NCI-H774 (cell line): Measurements from ENCODE around the gene IRAG1.
"Not testable (repeated sequence)": the region's sequence is repeated elsewhere in the genome, so short reads cannot be mapped to it uniquely, and the experiment has no call there.

Experiments
- DNase-seq: peaks from one replicate; lab custom pipeline; 2025; lab: John Stamatoyannopoulos, UW

IRAG1 gene

DNA sequence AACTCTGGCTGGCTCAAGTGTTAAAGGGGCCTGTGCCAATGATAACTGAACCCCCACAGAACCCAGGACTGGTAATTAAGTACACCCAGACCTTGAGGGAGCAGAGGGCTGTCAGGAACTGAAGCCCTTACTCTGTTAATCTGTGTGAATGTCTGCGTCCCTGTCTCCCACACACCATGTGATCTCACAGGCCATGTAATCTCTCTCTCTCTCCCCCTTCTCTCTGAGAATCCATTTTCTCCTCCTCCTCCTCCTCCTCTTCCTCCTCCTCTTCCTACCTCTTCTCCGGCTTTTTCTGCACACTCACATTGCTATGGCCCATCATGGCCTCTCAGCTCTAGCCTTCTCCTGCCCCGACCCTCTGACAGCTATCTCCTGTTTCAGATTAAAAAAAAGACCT is 14.6 kb upstream of the IRAG1 start:
- DNase-seq: no peak

DNA sequence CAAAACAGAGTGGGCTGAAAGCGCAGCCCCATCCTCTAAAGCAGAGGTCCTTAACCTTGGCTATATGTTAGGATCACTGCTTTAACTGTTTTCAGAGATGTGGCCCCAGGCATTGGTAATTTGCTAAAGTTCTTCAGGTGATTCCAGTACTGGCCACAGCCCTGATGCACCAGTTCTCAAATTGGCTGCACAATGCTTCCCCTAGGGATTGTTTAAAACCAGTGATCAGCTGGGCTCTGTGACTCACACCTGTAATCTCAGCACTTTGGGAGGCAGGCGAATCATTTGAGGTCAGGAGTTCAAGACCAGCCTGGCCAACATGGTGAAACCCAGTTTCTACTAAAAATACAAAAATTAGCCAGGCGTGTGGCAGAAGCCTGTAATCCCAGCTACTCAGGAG is 8.4 kb upstream of the IRAG1 start:
- DNase-seq: no peak

DNA sequence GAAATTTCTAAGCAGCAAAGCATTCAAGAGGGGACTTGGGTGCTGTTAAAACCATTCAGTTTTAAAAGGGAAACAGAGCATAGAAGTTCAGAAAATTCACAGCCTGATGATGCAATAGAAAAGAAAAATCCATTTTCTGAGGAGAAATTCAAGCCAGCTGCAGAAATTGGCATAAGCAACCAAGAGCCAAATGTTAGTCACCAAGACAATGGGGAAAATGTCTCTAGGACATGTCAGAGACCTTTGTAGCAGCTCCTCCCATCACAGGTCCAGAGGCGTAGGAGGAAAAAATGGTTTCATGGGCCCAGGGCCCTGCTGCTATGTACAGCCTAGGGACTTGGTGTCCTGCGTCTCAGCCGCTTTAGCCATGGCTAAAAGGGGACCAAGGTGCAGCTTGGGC is 5.5 kb upstream of the IRAG1 start:
- no peak for DNase-seq

DNA sequence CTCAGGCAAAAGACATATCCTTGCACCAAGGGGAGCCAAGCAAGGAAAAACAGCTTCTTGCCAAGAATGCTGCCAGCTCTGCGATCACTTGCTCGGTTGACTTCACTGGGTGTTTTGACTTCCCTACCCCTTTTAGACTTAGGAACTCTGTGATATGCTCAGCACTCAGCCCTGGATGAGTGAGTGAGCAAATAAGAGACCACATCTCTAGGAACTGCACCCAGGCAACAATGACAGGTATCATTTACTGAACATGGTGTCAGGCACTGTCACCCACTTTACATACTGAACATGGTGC is 3.7 kb upstream of the IRAG1 start:
- no peak for DNase-seq

DNA sequence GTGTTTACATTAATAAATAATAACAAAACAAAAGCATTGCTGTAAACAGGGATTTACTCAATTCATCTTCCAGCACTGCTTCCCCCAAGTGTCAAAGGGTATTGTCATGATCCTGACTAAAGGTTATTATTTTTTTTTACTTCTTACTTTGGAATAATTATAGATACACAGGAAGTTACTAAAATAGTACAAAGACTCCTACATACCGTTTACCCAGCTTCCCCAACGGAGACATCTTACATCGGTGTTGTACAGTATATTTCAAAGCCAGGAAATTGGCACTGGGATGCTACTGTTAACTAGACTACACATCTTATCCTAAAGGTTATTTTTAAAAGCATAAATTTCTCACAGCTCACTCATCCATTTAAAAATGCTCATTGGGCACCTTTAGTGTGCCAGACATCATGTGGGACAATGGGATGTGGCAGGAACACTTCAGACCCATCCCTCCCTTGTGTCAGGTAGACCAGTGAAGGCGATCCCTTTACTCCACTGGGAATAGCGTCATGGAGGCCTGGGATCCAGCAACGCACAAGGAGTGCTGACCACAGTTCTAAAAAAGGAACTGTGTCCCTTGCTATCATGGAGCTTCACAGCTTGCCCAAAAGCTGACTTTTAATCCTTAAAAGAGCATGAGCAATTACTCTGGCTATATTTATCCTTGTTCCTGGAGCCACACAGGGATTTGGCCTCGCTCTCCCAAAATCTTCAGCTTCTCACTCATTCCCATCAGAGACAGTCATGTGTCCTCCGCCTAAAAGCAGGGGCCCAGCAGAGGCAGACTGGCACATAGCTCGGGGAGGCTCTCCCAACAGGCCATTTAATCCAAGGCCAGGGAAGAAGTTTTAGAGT is 3.1 kb upstream of the IRAG1 start:
- DNase-seq: no peak

DNA sequence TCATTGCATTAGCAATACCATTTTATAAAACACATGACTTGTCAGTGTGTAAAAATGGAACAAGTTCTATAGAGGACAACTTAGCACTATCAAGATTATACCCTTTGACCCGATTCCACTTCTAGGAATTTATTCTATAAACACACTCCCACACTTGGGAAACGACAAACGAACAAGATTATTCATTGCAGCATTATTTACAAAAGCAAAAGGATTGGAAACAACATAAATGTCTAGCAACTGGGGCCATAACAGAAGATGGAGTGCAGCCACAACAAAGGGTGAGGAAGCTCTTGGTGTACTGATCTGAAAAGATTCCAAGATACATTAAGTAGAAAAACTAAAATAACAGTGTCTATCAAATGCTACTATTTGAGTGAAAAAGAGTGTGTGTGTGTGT is 2.3 kb upstream of the IRAG1 start:
- no peak for DNase-seq

DNA sequence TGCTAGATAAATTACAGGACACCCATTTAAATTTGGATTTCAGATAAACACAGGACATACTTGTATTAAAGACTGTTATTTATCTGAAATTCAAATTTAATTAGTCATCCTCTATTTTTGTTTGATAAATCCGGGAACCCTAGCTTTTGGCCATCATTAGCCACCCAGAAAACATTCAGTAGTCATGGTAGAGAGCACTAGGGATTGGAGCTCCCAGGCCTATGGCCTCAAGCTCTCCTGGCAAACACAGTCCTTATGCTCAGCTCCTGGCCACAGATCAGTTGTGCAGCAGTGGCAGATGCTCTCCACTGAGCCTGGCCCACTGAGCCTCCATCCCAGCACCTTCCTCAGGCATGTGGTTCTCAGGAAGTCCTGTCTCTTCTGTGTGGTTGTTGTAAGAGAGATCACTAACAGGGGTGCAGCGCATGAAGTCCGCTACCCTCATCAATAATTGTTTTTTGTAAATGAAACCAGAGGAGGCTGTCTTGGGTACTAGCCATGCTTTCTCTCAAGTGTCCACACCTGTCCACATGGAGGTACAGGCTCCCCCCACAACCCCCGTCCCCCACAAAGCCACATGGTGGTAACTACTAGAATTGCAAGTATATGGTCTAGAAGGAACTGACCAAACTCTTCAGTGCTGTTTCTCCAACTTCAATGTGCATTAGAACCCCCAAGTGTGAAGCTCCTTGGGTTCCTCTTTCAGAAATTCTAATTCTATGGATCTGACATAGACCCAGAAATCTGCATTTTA is 1.1 kb upstream of the IRAG1 start:
- DNase-seq: no peak

DNA sequence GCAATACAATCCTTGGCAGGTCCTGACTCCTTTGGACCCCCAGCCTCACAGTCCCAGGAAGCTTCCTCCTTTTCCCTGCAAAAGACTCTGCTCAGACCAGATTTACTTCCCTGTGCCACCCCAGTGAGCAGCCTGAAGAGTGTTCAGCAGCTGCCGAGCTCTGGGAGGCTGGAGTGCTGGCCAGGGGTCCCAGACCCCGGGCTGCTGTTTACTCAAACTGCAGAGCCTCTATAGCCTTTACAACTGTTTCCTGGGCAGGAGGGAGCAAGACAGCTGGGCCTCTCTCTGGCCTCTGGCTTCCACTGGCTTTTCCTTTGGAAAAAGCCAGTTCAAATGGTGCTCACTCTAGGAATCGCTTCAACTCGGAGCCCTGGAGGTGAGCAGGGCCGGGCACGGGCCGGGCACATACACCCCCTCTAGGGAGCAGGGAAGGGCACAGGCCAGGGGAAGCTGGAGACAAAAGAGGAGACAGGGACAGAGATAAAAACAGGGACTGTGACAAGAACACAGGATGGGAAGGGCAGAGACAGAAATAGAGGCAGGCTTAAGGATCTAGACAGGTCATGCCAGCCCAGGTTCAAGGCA is 932 bp downstream of the IRAG1 start:
- DNase-seq: no peak

DNA sequence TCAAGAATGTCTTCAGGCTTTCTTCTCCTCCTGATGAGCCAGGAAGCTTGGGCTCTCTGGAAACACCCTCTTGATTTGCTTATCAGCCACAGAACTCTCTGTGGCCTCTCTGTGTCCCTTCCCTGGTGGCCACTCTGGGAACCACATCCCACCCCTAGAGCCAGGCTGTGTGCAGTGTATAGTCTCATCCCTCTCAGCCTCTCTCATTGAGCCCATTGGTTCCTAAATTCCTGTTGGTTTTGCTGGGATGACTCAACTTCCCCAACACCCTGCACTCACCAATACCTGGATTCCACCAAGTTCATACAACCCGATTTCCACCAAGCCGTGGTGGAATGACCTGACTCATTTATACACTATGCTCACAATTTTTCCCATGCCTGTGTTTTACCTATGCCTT is 5.2 kb downstream of the IRAG1 start:
- no peak for DNase-seq

DNA sequence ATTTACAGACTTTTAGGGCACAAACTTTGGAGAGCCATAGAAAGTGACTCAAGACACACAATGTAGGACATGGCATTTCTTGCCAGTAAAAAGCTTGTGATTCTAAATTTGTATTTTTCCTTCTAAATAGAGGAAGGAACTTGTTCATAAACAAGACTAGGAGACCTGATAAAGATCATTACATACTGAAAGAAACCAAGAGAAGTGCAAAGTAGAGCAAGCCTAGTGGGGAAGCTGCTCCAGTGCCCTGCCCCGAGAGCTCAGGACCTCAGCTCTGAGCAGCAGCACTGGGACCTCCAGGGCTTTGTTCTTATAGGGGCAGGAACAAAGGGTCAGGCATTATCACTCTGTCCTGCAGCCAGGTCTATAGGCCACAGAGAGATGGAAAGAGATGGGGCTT is 7.2 kb downstream of the IRAG1 start:
- no peak for DNase-seq

DNA sequence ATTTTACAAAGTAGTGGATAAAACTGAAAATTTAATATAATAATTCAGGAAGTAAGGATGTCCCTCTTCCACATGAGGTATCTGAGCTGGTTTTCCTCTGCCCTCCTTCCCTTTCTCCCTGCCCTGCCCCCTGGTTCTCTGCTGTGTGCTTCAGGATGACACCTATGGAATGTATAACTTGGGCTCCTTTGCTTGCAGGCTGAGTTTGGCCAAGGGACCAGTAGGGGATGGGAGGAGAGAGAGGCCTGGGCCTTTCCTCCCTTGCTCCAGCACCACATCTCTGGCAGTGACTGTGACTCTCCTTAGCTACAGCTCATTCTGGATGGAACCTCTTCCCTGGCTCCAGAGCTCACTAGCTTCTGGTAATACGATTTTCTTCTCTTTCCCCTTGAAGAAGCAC is 10.1 kb downstream of the IRAG1 start:
- no peak for DNase-seq

DNA sequence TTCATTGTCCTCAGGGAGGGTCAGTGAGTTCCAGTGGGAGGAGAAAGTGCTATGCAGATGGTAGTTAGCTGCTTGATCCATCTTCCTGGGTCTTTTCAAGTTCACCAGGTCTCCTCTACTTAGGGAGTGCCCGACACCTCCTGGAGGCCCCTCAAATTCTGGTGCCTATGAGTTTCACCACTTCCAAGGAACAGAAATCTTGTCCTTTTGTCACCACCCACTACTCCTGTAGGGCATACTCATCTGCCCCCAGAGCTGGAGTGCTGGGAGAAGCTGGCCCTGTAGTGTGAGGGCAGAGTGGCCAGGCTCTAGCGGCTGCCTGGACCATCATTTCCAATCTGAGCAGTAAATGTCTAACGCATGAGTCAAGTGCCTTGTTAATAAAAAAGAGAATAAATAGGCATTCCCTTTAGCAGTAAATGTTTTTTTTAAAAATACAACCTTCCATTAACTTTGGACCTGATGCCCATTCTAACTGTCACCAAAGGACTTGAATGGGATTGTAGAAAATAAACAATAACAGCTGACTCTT is 12.5 kb downstream of the IRAG1 start:
- DNase-seq: no peak

DNA sequence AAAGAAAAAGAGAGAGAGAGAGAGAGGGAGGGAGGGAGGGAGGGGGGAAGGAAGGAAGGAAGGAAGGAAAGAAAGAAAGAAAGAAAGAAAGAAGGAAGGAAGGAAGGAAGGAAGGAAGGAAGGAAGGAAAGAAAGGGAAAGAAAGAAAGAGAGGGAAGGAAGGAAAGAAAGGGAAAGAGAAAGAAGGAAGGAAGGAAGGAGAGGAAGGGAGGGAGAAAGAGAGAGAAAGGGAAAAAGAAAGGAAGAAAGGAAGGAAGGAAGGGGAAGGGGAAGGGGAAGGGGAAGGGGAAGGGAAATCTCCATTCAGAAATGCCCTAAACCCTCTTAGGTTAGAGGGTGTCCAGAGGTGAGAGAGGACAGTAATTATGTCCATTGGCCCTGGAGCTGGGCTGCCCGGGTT is 13.3 kb downstream of the IRAG1 start:
- DNase-seq: not testable (repeated sequence)

DNA sequence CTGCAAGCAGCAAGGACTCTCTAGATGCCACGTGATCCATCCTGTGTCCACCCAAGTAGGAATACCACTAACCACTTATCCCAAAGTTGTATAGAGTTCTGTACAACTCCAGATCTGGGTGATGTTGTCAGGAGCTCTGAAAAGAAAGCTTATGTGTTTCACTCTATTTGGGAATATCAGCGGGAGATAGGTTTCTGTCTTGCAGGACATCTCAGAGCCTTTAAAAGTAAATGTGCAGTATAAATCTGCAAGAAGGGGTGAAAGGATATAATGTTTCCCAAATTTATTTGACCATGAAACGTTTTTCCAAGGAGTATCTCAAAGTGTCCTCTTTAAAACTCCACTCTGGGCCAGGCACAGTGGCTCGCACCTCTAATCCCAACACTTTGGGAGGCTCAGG is 13.9 kb downstream of the IRAG1 start:
- DNase-seq: no peak

DNA sequence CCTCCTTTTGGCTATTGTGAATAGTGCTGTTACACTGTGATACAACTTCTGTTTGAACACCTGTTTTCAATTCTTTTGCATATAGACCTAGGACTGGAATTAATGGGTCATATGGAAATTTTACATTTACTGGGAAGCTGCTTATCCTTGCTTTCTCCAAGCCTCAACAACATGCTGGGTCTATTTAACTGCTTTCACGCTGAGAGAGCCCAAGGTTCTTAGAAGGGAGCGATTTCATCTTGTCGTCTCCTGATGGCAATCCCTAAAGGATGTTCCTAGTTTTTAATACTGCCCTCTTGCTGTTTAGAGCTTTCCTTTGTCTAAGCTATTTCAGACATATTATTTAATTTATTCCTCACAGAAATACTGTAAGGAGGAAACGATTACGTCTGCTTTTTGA is 15.5 kb downstream of the IRAG1 start:
- DNase-seq: no peak

DNA sequence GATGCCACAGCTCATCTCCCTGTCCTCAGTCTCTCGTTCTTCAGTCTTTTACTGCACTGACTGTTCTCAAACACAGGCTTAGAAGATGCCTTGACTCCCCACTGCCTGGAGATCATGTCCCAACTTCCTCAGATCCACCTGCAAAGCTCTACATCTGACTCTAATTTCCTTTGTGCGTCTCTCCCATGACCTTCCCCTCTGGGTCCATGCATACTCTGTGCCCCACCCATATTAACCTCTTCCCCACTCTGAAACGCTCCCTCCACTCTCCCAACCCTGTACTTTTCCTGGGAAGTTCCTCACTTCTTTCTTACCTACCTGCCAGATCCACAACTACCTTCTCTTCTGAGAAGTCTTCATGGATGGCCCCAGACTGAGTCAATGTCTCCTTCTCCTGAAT is 16.6 kb downstream of the IRAG1 start:
- no peak for DNase-seq

DNA sequence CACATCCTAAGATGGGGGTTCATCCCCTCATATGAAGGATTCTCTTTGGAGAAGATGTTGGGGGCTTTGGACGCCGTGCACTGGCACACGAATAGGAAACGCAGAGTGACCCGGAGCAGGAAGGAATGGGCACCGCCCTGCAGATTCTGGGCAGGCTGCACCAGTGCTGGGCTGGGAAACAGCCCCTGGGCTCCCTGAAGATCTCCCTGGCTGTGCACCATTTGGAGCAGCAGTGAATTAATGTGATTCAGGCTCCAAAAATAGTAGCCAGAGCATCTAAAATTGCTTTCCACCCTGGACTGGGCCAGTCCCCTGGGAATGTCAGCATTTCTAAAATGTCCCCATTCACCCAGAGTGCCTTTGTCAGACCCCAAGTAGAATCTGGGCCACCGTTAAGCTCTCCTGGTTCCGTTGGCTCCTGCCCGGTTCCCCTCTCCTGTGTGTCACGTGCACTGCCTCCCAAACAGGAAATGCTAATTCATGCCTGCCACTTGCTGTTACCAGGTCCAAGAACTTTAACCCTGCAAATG is 18.6 kb downstream of the IRAG1 start:
- no peak for DNase-seq

DNA sequence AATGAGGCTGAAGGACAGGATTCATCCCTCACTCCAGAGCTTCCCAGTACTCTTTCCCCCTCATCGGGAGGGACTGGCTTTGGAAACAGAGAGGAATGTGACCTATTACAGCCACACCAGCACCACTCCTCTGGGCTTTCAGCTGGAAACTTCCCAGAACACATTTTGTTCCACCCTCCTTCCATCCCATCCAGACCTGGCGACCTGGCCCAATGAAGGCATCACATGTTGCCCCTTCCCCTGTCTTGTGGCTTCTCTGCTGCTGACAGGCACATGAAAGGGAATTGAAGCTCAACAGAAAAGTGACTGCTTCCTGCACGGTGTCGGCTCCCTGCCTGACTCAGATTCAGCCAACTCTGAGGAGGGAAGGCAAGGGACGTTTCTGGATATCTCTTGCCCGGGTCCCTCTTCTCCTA is 19.1 kb downstream of the IRAG1 start:
- DNase-seq: no peak

DNA sequence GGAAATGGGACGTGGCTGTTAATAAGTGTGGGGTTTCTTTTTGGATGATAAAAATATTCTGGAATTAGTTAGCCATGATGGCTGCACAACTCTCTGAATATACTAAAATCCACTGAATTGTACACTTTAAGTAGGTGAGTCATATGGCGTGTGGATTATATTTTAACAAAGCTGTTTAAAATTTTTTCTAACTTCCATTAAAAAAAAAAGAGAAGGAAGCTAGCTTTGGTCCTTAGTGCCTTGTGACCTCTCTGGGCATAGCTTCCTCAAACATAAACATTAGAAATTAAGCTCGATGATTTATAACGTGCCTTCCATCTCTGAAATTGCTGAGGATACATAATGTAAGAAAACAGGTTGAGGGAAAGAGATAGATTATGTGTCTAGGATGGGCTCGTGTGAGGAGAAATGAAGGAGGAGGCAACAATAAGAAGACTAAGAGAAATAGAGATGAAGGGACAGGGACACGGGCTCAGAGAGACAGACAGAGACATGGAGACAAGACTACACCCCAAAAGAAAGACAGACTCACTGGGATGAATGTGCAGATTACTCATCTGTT is 20.0 kb downstream of the IRAG1 start:
- no peak for DNase-seq

DNA sequence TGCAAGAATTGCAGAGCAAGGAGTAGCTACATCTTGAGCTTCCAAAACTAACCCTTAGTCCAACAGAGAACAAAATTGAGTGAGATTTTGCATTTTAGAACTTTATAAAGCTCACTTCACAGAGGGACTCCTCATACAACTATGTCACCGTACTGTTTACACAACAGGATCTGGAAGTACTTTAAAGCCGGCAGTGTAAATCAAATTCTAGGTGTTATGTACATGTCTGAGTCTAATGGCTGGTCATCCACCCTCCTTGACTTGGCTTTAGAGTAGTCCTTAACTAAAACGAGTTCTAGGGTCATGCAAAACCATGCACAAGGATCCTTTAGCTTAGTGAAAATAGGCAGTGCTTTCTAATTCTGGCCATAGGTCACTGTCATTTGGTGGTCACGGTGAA is 23.5 kb downstream of the IRAG1 start:
- DNase-seq: no peak

DNA sequence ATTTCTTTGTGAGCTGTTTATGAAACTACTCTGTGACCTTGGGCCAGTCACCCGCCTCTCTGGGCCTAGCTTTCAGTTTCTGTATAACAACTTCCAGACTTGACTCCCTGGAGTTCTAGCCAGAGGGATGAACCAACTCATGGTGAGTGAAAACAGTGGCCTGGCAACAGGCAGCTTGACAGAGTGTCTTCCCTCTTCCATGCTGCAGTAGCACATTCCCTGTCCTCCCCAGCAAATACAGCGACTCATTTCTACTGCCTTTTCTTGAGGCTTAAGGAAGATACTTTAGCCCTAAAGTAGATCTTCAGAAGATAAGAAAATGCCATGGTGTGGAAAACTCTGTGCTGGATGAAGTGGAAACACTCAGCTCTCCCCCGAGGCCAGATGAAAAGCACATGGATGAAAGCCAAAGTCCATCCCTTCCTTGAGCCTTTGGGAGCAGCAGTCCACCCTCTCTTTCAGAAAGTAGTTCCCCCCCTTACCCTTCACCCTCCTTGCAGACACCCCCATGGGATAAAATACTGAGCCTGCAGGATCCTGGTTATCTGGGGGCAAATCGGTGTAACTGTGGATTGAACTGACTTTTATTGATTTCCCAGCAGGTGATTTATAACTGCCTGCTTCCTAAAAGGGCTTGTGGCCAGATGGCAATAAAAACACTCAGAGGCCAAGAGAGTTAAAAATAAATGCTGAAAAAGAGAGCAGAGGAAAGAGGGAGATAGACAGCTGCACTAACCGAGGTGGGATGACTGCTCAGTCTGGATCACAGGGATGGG is 24.1 kb downstream of the IRAG1 start:
- no peak for DNase-seq

DNA sequence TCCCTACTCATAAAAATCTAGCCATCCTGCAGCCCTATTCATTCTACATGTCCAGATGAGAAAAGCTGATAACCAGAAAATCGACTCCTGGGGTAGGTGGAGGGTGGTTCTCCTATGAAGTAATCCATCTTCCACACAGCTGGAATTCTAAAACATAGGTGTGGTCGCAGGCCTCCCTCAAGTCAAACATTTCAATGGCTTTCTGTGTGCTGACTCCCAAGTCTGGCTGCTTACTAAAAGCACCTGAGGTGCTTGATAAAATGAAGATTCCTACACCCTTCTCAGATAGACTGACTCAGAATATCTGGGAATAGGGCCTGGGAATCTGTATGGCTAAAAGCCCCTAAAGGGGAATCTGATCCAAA is 26.1 kb downstream of the IRAG1 start:
- no peak for DNase-seq
